ENCODE measurements around the gene PRSS56.

The PRSS56 gene

DNA sequence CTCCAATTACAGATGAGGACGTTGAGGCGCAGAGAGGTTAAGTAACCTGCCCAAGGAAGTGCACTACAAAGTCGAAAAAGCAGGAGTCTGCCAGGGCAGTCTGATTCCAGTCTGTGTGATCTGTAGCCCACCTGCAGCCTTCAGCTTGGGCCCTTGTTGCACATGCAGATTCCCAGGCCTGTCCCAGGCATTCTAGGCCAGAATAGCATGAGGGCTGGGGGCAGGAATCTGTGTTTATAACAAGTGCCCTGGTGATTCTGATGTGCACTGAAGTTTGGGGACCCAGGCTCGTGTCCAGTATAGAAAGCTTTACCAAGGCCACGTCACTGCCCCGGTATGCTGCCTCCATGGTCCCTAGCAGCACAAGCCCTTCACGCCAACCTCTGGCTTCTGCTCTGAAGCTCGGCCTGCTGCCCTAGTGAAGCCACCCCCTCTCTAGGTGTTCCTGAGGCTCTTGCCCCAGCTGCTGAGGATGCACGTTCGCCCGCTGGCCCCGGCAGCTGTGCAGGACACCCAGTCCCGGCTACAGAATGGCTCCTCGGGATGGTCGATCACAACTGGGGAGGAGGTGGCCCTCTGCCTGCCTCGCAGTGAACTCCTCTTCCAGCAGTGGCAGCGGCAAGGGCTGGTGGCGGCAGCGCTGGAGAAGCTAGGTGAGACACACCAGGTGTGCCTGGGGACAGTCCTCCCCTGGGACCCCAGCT lies 23.9 kb downstream of the PRSS56 start:
- no peak overlapping the region for H3K27ac ChIP-seq
- TF ChIP-seq Cebpa-rat (IDR thresholded peaks at IDR 0.05) = no peak
- H3K36me3 ChIP-seq = peaks cover 11 to 64% (median 44%) of the 10 kb centered on the region in 11 experiments; a peak in 21 of 22 replicates
- peaks cover 13 to 65% (median 44%) of the 10 kb centered on the region in 11 experiments; a peak in 20 of 22 replicates for H4K20me1 ChIP-seq
- H3K9me3 ChIP-seq (replicated peaks in 1 of 11) = peaks cover 7 to 24% (median 16%) of the 10 kb centered on the region in 11 experiments; a peak in 21 of 22 replicates
- no peak overlapping the region for H3K4me3 ChIP-seq
- H3K4me2 ChIP-seq = no peak overlapping the region
- H3K9ac ChIP-seq = no peak overlapping the region
- no peaks in the 10 kb centered on the region for H3K27me3 ChIP-seq
- peaks cover 29 to 73% (median 53%) of the 10 kb centered on the region in 10 experiments for H3K4me1 ChIP-seq

DNA sequence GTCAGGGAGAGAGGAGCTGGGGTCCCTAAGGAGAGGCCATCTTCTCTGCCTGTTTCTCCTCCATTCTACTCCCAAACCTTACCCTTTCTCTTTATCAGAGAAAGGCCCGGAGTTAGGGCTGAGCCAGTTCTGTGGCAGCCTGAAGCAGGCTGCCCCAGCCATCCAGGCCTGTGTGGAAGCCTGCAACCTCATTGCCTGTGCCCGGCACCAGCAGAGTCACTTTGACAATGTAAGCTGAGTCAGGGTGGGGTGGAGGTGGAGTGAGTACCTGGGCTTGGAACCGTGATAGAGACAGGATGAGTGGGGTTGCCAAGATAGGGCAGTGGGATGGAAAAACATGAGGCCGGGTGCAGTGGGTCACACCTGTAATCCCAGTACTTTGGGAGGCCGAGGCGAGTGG lies 24.5 kb downstream of the PRSS56 start:
- no peak overlapping the region for H3K9ac ChIP-seq
- TF ChIP-seq Cebpa-rat (IDR thresholded peaks at IDR 0.05) = no peak
- H3K36me3 ChIP-seq = peaks cover 11 to 66% (median 46%) of the 10 kb centered on the region in 11 experiments; a peak in 21 of 22 replicates
- no peak overlapping the region for H3K4me3 ChIP-seq
- no peak overlapping the region for H3K4me2 ChIP-seq
- peaks cover 7 to 29% (median 21%) of the 10 kb centered on the region in 11 experiments; a peak in 21 of 22 replicates for H3K9me3 ChIP-seq (replicated peaks in 1 of 11)
- H4K20me1 ChIP-seq = peaks cover 13 to 65% (median 44%) of the 10 kb centered on the region in 11 experiments; a peak in 20 of 22 replicates
- peaks cover 29 to 73% (median 53%) of the 10 kb centered on the region in 10 experiments for H3K4me1 ChIP-seq
- no peaks in the 10 kb centered on the region for H3K27me3 ChIP-seq
- no peak overlapping the region; a peak in 1 of 22 replicates for H3K27ac ChIP-seq

GRCh38 chr2:232545511-232546375 lies 25.6 kb downstream of the PRSS56 start:
- Histone ChIP-seq H3K27ac (peak overlapping the region in 9 of 11 experiments; percentile 25 to 70 (median 53); a peak in 15 of 22 replicates), H3K27me3 (no peaks in the 10 kb centered on the region), H3K36me3 (peaks cover 11 to 66% (median 46%) of the 10 kb centered on the region in 11 experiments; a peak in 21 of 22 replicates), H3K4me1 (peaks cover 30 to 63% (median 52%) of the 10 kb centered on the region in 10 experiments), H3K9ac (peak overlapping the region in 6 of 11 experiments; percentile 9 to 37 (median 26); a peak in 7 of 22 replicates), H3K9me3 (replicated peaks in 1 of 11) (peaks cover 7 to 29% (median 21%) of the 10 kb centered on the region in 11 experiments; a peak in 21 of 22 replicates), H3K4me3 (0 out of 20 replicates have a peak overlapping the region, but pooled peaks of 1 of the 10 experiments have one; percentile 14), H3K4me2 (peak overlapping the region; percentile 21 to 84 (median 70)), H4K20me1 (peaks cover 13 to 65% (median 43%) of the 10 kb centered on the region in 11 experiments; a peak in 20 of 22 replicates)
- TF ChIP-seq Cebpa-rat (IDR thresholded peaks at IDR 0.05) = no peak; a peak in 1 of 22 replicates

DNA sequence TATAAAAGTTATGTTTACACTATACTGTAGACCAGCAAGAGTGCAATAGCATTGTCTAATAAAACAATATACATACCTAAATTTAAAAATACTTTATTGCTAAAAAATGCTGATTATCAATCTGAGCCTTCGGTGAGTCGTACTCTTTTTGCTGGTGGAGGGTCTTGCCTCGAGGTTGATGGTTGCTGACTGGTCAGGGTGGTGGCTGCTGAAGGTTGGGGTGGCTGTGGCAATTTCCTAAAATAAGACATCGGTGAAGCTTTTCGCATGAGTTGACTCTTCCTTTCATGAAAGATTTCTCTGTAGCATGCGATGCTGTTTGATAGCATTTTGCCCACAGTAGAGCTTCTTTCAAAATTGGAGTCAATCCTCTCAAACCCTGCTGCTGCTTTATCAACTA lies 27.8 kb downstream of the PRSS56 start:
- H3K27me3 ChIP-seq = no peaks in the 10 kb centered on the region
- peak overlapping the region in 7 of 11 experiments; percentile 63 to 84 (median 76); a peak in 14 of 22 replicates for H3K4me2 ChIP-seq
- H3K4me3 ChIP-seq = 0 out of 20 replicates have a peak overlapping the region, but pooled peaks of 1 of the 10 experiments have one; percentile 14
- H3K9ac ChIP-seq = no peak overlapping the region
- peaks cover 21 to 64% (median 49%) of the 10 kb centered on the region in 11 experiments; a peak in 20 of 22 replicates for H4K20me1 ChIP-seq
- peaks cover 33 to 66% (median 54%) of the 10 kb centered on the region in 10 experiments for H3K4me1 ChIP-seq
- peak overlapping the region in 1 of 11 experiments; percentile 62; a peak in 1 of 22 replicates for H3K27ac ChIP-seq
- peaks cover 7 to 29% (median 21%) of the 10 kb centered on the region in 11 experiments; a peak in 21 of 22 replicates for H3K9me3 ChIP-seq (replicated peaks in 1 of 11)
- no peak for TF ChIP-seq Cebpa-rat (IDR thresholded peaks at IDR 0.05)
- peaks cover 23 to 74% (median 56%) of the 10 kb centered on the region in 11 experiments for H3K36me3 ChIP-seq

- peak overlapping the region; percentile 92 to 99 (median 97) for H3K27ac ChIP-seq
- H3K36me3 ChIP-seq = peaks cover 24 to 73% (median 57%) of the 10 kb centered on the region in 11 experiments
- H4K20me1 ChIP-seq = peaks cover 21 to 64% (median 53%) of the 10 kb centered on the region in 11 experiments
- H3K27me3 ChIP-seq = no peaks in the 10 kb centered on the region
- peak overlapping the region; percentile 95 to 99 (median 97) for H3K9ac ChIP-seq
- peaks cover 7 to 29% (median 21%) of the 10 kb centered on the region in 11 experiments; a peak in 21 of 22 replicates for H3K9me3 ChIP-seq (replicated peaks in 1 of 11)
- H3K4me2 ChIP-seq = peak overlapping the region; percentile 81 to 91 (median 85)
- peak overlapping the region; percentile 67 to 83 (median 78) for H3K4me3 ChIP-seq
- H3K4me1 ChIP-seq = peaks cover 37 to 84% (median 67%) of the 10 kb centered on the region in 10 experiments
- TF ChIP-seq Cebpa-rat (IDR thresholded peaks at IDR 0.05) = no peak
Observed at GRCh38 chr2:232549655-232550353, 29.6 kb downstream of the PRSS56 start.

GRCh38 chr2:232550354-232551249 lies 30.4 kb downstream of the PRSS56 start, which contains the start of the genes EIF4E2 and TIGD1:
TSS of gene EIF4E2 (plus strand) at chr2:232550689. CDS start at chr2:232550725, 36 bp downstream.
TSS of gene TIGD1 (minus strand) at chr2:232550557. CDS start at chr2:232549882, 675 bp downstream.
- H3K4me2 ChIP-seq = peak within 1 kb of the TSS; percentile 81 to 97 (median 85)
- H4K20me1 ChIP-seq = peaks cover 24 to 64% (median 53%) of the 10 kb centered on the region in 11 experiments
- peak within 1 kb of the TSS; percentile 92 to 99 (median 97) for H3K27ac ChIP-seq
- peak within 1 kb of the TSS; percentile 67 to 83 (median 78) for H3K4me3 ChIP-seq
- peaks cover 7 to 29% (median 21%) of the 10 kb centered on the region in 11 experiments; a peak in 21 of 22 replicates for H3K9me3 ChIP-seq (replicated peaks in 1 of 11)
- H3K9ac ChIP-seq = peak within 1 kb of the TSS; percentile 95 to 99 (median 97)
- H3K4me1 ChIP-seq = peaks cover 34 to 86% (median 62%) of the 10 kb centered on the region in 10 experiments
- H3K27me3 ChIP-seq = no peaks in the 10 kb centered on the region
- TF ChIP-seq Cebpa-rat (IDR thresholded peaks at IDR 0.05) = no peak
- H3K36me3 ChIP-seq = peaks cover 27 to 73% (median 59%) of the 10 kb centered on the region in 11 experiments

DNA sequence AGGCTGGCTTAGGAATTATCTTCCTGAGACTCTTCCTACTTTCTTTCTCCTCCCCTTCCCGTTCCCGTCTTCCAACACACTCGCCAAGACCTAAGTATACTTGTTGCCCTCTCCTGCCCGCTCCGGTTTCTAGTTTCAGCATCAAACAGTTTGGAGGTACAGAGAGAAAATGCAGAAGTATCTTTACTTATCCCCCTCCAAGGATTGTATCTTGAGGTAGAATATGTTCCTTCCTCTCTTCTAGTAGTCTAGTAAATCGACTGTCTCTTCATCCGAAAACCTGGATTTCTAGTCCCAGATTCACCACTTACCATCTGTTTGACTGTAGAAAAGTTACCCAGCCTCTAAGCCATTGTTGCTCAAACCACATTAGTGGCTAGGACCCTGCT lies 31.1 kb downstream of the PRSS56 start:
- H3K9ac ChIP-seq = peak overlapping the region; percentile 95 to 99 (median 97)
- peaks cover 26 to 64% (median 53%) of the 10 kb centered on the region in 11 experiments; a peak in 18 of 22 replicates for H4K20me1 ChIP-seq
- peaks cover 34 to 74% (median 61%) of the 10 kb centered on the region in 11 experiments for H3K36me3 ChIP-seq
- peaks cover 27 to 81% (median 55%) of the 10 kb centered on the region in 10 experiments for H3K4me1 ChIP-seq
- H3K4me2 ChIP-seq = peak overlapping the region; percentile 81 to 97 (median 85)
- peak overlapping the region; percentile 67 to 83 (median 78) for H3K4me3 ChIP-seq
- TF ChIP-seq Cebpa-rat (IDR thresholded peaks at IDR 0.05) = no peak
- H3K9me3 ChIP-seq (replicated peaks in 1 of 11) = peaks cover 7 to 29% (median 21%) of the 10 kb centered on the region in 11 experiments; a peak in 21 of 22 replicates
- H3K27me3 ChIP-seq = no peaks in the 10 kb centered on the region
- peak overlapping the region; percentile 92 to 99 (median 97) for H3K27ac ChIP-seq

All from BLaER1 treated with 17β-estradiol and CSF1 and Interleukin-3, amounts not matched to agents 10 nM and 100 nM (cell line).